ENCODE measurements around the gene ZBTB16.

- no peak for TF ChIP-seq CTCF (IDR thresholded peaks at IDR 0.05)
- no peak for TF ChIP-seq POLR2A (IDR thresholded peaks at IDR 0.05)
Observed at GRCh38 chr11:114279792-114280546, 220.5 kb downstream of the ZBTB16 start.

Measured in adrenal gland (tissue), 5 donors.